ENCODE measurements around the gene REXO4.

The REXO4 gene

DNA sequence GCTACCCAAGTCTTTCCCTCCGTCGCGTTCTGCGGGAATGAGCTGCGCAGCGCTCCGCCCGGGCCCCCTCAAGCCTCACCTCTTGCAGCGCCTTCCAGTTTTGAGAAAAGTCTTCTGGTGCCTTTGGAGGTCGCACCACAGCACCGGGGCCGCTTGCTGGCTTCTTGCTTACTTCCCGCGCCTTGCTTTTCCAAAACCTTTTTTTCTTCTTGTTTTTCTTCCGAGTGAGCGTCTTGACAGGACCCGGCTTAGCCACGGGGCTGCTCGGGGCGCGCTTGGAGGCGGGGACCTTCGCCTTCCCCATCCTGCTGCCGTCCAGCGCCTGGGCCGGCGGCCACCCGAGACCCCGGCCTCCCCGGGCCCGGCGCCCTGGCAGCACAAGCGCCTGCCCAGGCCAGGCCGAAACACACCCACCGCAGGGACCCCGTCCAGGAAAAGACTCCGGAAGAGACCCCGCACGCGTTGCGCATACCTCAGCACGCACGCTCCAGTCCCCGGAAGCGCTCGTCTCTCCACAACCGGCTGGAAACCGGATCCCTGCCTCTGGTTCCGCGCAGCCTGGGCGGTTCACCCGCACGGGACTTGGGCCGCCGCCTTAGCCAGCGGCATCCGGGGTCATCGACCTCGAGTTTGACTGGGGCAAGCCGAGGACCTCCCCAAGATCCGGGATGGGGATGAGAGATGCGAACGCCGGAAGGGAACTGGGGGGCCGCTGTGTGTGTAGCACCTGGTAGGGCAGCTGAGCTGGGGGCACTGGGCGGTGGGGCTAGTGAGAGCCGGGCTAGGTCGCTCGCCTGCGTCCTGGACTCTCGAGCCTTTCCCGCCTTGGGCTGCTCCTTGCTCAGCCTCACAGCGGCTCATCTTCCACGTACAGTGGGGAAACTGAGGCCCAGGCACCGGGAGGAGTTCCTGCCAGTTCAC, at the start of gene REXO4 (continued):
- TF ChIP-seq, protein P1, sequence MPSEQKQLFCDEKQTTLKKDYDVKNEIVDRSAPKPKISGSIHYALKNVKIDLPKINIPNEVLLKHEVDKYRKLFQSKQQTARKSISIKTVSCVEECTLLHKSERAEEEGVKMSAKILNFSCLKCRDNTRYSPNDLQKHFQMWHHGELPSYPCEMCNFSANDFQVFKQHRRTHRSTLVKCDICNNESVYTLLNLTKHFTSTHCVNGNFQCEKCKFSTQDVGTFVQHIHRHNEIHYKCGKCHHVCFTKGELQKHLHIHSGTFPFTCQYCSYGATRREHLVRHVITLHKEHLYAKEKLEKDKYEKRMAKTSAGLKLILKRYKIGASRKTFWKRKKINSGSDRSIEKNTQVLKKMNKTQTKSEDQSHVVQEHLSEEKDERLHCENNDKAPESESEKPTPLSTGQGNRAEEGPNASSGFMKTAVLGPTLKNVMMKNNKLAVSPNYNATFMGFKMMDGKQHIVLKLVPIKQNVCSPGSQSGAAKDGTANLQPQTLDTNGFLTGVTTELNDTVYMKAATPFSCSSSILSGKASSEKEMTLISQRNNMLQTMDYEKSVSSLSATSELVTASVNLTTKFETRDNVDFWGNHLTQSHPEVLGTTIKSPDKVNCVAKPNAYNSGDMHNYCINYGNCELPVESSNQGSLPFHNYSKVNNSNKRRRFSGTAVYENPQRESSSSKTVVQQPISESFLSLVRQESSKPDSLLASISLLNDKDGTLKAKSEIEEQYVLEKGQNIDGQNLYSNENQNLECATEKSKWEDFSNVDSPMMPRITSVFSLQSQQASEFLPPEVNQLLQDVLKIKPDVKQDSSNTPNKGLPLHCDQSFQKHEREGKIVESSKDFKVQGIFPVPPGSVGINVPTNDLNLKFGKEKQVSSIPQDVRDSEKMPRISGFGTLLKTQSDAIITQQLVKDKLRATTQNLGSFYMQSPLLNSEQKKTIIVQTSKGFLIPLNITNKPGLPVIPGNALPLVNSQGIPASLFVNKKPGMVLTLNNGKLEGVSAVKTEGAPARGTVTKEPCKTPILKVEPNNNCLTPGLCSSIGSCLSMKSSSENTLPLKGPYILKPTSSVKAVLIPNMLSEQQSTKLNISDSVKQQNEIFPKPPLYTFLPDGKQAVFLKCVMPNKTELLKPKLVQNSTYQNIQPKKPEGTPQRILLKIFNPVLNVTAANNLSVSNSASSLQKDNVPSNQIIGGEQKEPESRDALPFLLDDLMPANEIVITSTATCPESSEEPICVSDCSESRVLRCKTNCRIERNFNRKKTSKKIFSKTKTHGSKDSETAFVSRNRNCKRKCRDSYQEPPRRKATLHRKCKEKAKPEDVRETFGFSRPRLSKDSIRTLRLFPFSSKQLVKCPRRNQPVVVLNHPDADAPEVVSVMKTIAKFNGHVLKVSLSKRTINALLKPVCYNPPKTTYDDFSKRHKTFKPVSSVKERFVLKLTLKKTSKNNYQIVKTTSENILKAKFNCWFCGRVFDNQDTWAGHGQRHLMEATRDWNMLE (tag by site-specific recombination; conservative IDR thresholded peaks at IDR 0.05; ENCODE audit: low read depth), result peak; percentile 97
- TF ChIP-seq, protein P2, sequence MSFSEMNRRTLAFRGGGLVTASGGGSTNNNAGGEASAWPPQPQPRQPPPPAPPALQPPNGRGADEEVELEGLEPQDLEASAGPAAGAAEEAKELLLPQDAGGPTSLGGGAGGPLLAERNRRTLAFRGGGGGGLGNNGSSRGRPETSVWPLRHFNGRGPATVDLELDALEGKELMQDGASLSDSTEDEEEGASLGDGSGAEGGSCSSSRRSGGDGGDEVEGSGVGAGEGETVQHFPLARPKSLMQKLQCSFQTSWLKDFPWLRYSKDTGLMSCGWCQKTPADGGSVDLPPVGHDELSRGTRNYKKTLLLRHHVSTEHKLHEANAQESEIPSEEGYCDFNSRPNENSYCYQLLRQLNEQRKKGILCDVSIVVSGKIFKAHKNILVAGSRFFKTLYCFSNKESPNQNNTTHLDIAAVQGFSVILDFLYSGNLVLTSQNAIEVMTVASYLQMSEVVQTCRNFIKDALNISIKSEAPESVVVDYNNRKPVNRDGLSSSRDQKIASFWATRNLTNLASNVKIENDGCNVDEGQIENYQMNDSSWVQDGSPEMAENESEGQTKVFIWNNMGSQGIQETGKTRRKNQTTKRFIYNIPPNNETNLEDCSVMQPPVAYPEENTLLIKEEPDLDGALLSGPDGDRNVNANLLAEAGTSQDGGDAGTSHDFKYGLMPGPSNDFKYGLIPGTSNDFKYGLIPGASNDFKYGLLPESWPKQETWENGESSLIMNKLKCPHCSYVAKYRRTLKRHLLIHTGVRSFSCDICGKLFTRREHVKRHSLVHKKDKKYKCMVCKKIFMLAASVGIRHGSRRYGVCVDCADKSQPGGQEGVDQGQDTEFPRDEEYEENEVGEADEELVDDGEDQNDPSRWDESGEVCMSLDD (tag by site-specific recombination; IDR thresholded peaks at IDR 0.05), result peak; percentile 70
- TF ChIP-seq ZBTB11 (tag by site-specific recombination; conservative IDR thresholded peaks at IDR 0.05; ENCODE audit: low read depth) (peak; percentile 100), RBAK (tag by site-specific recombination; IDR thresholded peaks at IDR 0.05) (no peak), MZF1 (tag by site-specific recombination; IDR thresholded peaks at IDR 0.05; ENCODE audit: borderline replicate concordance) (peak; percentile 84; the same call in 1 of the 2 replicates), ZNF157 (tag by site-specific recombination; IDR thresholded peaks at IDR 0.05) (no peak), GLIS2 (tag by site-specific recombination; IDR thresholded peaks at IDR 0.05) (peak; percentile 88), ZBTB1 (tag by site-specific recombination; IDR thresholded peaks at IDR 0.05) (peak; percentile 92), WT1 (tag by site-specific recombination; IDR thresholded peaks at IDR 0.05) (peak; percentile 62; the same call in 1 of the 2 replicates), ZNF223 (tag by site-specific recombination; IDR thresholded peaks at IDR 0.05) (no peak; the same call in 1 of the 2 replicates), ZNF394 (tag by site-specific recombination; IDR thresholded peaks at IDR 0.05; ENCODE audit: borderline replicate concordance) (peak; percentile 91), ZNF146 (tag by site-specific recombination; IDR thresholded peaks at IDR 0.05) (peak; percentile 79), KLF10 (tag by site-specific recombination; IDR thresholded peaks at IDR 0.05) (peak; percentile 85), ZNF335 (tag by site-specific recombination; conservative IDR thresholded peaks at IDR 0.05) (peak; percentile 90), GLI4 (tag by site-specific recombination; IDR thresholded peaks at IDR 0.05) (peak; percentile 99), ZSCAN30 (tag by site-specific recombination; IDR thresholded peaks at IDR 0.05) (peak; percentile 97), GLIS1 (tag by site-specific recombination; IDR thresholded peaks at IDR 0.05) (peak; percentile 78)
- TF ChIP-seq, protein P3, sequence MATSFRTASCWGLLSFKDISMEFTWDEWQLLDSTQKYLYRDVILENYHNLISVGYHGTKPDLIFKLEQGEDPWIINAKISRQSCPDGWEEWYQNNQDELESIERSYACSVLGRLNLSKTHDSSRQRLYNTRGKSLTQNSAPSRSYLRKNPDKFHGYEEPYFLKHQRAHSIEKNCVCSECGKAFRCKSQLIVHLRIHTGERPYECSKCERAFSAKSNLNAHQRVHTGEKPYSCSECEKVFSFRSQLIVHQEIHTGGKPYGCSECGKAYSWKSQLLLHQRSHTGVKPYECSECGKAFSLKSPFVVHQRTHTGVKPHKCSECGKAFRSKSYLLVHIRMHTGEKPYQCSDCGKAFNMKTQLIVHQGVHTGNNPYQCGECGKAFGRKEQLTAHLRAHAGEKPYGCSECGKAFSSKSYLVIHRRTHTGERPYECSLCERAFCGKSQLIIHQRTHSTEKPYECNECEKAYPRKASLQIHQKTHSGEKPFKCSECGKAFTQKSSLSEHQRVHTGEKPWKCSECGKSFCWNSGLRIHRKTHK (tag by site-specific recombination; IDR thresholded peaks at IDR 0.05), result no peak
- TF ChIP-seq, protein P4, sequence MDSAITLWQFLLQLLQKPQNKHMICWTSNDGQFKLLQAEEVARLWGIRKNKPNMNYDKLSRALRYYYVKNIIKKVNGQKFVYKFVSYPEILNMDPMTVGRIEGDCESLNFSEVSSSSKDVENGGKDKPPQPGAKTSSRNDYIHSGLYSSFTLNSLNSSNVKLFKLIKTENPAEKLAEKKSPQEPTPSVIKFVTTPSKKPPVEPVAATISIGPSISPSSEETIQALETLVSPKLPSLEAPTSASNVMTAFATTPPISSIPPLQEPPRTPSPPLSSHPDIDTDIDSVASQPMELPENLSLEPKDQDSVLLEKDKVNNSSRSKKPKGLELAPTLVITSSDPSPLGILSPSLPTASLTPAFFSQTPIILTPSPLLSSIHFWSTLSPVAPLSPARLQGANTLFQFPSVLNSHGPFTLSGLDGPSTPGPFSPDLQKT (IDR thresholded peaks at IDR 0.05; ENCODE audit: borderline replicate concordance, low read depth, low read length), result no peak
- TF ChIP-seq, protein P5, sequence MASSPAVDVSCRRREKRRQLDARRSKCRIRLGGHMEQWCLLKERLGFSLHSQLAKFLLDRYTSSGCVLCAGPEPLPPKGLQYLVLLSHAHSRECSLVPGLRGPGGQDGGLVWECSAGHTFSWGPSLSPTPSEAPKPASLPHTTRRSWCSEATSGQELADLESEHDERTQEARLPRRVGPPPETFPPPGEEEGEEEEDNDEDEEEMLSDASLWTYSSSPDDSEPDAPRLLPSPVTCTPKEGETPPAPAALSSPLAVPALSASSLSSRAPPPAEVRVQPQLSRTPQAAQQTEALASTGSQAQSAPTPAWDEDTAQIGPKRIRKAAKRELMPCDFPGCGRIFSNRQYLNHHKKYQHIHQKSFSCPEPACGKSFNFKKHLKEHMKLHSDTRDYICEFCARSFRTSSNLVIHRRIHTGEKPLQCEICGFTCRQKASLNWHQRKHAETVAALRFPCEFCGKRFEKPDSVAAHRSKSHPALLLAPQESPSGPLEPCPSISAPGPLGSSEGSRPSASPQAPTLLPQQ (tag by site-specific recombination; IDR thresholded peaks at IDR 0.05), result peak; percentile 94
- TF ChIP-seq, protein P6, sequence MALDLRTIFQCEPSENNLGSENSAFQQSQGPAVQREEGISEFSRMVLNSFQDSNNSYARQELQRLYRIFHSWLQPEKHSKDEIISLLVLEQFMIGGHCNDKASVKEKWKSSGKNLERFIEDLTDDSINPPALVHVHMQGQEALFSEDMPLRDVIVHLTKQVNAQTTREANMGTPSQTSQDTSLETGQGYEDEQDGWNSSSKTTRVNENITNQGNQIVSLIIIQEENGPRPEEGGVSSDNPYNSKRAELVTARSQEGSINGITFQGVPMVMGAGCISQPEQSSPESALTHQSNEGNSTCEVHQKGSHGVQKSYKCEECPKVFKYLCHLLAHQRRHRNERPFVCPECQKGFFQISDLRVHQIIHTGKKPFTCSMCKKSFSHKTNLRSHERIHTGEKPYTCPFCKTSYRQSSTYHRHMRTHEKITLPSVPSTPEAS (tag by site-specific recombination; IDR thresholded peaks at IDR 0.05), result peak; percentile 77; the same call in 1 of the 2 replicates

Data from HEK293 (cell line).